HG03135 (cell line): ENCODE data around the gene TIPRL.
"Not testable (repeated sequence)": the region's sequence is repeated elsewhere in the genome, so short reads cannot be mapped to it uniquely, and the experiment has no call there.

Experiments used
- ATAC-seq: cut with Tn5 transposase; IDR thresholded peaks from one replicate; pipeline ENCODE4 v1.9.1; 2021; ENCODE audit warnings: mild to moderate bottlenecking, moderate library complexity; ENCODE audit not compliant: unreplicated experiment

Gene TIPRL

GRCh38 chr1:168207673-168208072 is 28.9 kb downstream of the TIPRL start:
- ATAC-seq: not testable (repeated sequence)

- no peak for ATAC-seq
Observed at GRCh38 chr1:168210312-168210711, 31.6 kb downstream of the TIPRL start.

- ATAC-seq: no peak
Observed at GRCh38 chr1:168213349-168213748, 34.6 kb downstream of the TIPRL start.

- no peak for ATAC-seq
Observed at GRCh38 chr1:168216171-168216570, 37.4 kb downstream of the TIPRL start.

GRCh38 chr1:168217664-168218063 is 38.9 kb downstream of the TIPRL start:
- no peak for ATAC-seq

GRCh38 chr1:168218658-168219057 is 39.9 kb downstream of the TIPRL start:
- no peak for ATAC-seq

GRCh38 chr1:168220470-168220871 is 41.7 kb downstream of the TIPRL start:
- no peak for ATAC-seq

GRCh38 chr1:168221275-168221674 is 42.5 kb downstream of the TIPRL start:
- no peak for ATAC-seq

- ATAC-seq: no peak
Observed at GRCh38 chr1:168223261-168223660, 44.5 kb downstream of the TIPRL start.

GRCh38 chr1:168223681-168224540 is 45.1 kb downstream of the TIPRL start:
- ATAC-seq: no peak

- ATAC-seq: no peak
Observed at GRCh38 chr1:168224991-168225390, 46.2 kb downstream of the TIPRL start.

GRCh38 chr1:168225476-168226190 is 46.9 kb downstream of the TIPRL start, which contains the start of gene SFT2D2:
Gene SFT2D2, plus strand, starts transcription at chr1:168226004. Its CDS starts 76 bp downstream, at chr1:168226080.
- peak; percentile 74 for ATAC-seq

GRCh38 chr1:168227620-168228019 is 48.9 kb downstream of the TIPRL start:
- ATAC-seq: no peak

- no peak for ATAC-seq
Observed at GRCh38 chr1:168229893-168230292, 51.1 kb downstream of the TIPRL start.

- no peak for ATAC-seq
Observed at GRCh38 chr1:168230709-168231108, 51.9 kb downstream of the TIPRL start.

GRCh38 chr1:168234846-168235547 is 56.2 kb downstream of the TIPRL start:
- ATAC-seq: peak; percentile 65

GRCh38 chr1:168235548-168235885 is 56.8 kb downstream of the TIPRL start:
- ATAC-seq: no peak

- ATAC-seq: no peak
Observed at GRCh38 chr1:168235937-168236336, 57.2 kb downstream of the TIPRL start.

GRCh38 chr1:168236836-168237611 is 58.3 kb downstream of the TIPRL start:
- ATAC-seq: no peak

- ATAC-seq: no peak
Observed at GRCh38 chr1:168243198-168243597, 64.4 kb downstream of the TIPRL start.
